A673 (cell line): ENCODE results near the gene IGF2.

Source experiments
- EZH2 ChIP-seq: fragments of 200-600 bp; sonication (generic); IDR thresholded peaks from 2 replicates; pipeline ENCODE4 v1.6.1; 2017; ENCODE audit warnings: borderline replicate concordance, low read depth, mild to moderate bottlenecking, mixed read lengths, antibody characterized with exemption, low read length; ENCODE audit not compliant: poor library complexity, severe bottlenecking
- TF ChIP-seq, protein P1 (sequence below): fragments of 300-800, 200-600 bp; sonication (generic); conservative IDR thresholded peaks from 2 replicates; pipeline ENCODE4 v1.5.1; 2017; ENCODE audit warnings: low read depth, mild to moderate bottlenecking, antibody characterized with exemption, low read length, moderate library complexity, mixed read lengths

- TF ChIP-seq, protein P1, sequence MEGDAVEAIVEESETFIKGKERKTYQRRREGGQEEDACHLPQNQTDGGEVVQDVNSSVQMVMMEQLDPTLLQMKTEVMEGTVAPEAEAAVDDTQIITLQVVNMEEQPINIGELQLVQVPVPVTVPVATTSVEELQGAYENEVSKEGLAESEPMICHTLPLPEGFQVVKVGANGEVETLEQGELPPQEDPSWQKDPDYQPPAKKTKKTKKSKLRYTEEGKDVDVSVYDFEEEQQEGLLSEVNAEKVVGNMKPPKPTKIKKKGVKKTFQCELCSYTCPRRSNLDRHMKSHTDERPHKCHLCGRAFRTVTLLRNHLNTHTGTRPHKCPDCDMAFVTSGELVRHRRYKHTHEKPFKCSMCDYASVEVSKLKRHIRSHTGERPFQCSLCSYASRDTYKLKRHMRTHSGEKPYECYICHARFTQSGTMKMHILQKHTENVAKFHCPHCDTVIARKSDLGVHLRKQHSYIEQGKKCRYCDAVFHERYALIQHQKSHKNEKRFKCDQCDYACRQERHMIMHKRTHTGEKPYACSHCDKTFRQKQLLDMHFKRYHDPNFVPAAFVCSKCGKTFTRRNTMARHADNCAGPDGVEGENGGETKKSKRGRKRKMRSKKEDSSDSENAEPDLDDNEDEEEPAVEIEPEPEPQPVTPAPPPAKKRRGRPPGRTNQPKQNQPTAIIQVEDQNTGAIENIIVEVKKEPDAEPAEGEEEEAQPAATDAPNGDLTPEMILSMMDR: no peak
- no peak for TF ChIP-seq EZH2
These were observed 48.0 kb downstream of the IGF2 start for GRCh38 chr11:2091112-2091746.
